DND-41 (cell line): ENCODE data around the gene THUMPD2.

Experiments used
- EZH2 ChIP-seq: IDR thresholded peaks from 3 replicates; pipeline ENCODE4 v1.6.1; 2012; ENCODE audit warnings: borderline replicate concordance, low read depth, mild to moderate bottlenecking, moderate library complexity, low read length, inconsistent platforms; ENCODE audit not compliant: severe bottlenecking
- TF ChIP-seq, protein P1 (sequence below): IDR thresholded peaks from 2 replicates; pipeline ENCODE4 v1.5.1; 2012; ENCODE audit warnings: borderline replicate concordance, low read length, moderate library complexity, mild to moderate bottlenecking; ENCODE audit not compliant: poor library complexity, severe bottlenecking; ENCODE audit errors: extremely low read depth

DNA sequence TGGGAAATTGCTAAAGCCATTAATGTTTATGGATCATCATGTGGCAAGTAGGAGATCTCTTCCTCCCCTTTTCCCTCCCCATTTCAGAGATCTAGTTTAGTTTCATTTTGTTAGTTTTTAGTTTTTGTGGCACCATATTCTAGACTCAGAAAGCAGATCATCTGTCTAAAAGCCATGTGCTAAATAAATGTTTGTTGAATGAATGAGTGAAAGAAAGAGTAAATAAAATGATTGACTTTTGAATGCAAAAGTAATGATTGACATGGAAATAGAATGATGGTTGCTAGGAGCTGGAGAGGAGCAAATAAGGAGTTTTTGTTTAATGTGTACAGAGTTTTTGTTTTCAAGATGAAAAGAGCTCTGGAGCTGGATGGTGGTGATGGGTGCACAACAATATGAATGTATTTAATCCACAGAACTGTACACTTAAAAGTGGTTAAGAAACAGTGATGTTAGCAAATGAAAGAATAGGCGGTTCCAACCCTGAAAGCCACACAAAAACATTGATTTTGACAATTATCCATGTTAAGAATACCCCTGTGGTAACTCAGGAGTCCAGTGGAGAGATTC, 89.7 kb downstream of the THUMPD2 start:
- TF ChIP-seq EZH2: no peak
- TF ChIP-seq, protein P1, sequence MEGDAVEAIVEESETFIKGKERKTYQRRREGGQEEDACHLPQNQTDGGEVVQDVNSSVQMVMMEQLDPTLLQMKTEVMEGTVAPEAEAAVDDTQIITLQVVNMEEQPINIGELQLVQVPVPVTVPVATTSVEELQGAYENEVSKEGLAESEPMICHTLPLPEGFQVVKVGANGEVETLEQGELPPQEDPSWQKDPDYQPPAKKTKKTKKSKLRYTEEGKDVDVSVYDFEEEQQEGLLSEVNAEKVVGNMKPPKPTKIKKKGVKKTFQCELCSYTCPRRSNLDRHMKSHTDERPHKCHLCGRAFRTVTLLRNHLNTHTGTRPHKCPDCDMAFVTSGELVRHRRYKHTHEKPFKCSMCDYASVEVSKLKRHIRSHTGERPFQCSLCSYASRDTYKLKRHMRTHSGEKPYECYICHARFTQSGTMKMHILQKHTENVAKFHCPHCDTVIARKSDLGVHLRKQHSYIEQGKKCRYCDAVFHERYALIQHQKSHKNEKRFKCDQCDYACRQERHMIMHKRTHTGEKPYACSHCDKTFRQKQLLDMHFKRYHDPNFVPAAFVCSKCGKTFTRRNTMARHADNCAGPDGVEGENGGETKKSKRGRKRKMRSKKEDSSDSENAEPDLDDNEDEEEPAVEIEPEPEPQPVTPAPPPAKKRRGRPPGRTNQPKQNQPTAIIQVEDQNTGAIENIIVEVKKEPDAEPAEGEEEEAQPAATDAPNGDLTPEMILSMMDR: no peak
